ENCODE data around the gene RMRP. TPM values are rescaled to one million over a fixed set of nuclear protein-coding genes. Genes with fewer than 3 reads are reported as not detected.

Gene RMRP
- total and polyA plus RNA-seq, 2 of the 4 experiments (the other 2 are of a cell fraction): 39.7 to 13,690 TPM

DNA sequence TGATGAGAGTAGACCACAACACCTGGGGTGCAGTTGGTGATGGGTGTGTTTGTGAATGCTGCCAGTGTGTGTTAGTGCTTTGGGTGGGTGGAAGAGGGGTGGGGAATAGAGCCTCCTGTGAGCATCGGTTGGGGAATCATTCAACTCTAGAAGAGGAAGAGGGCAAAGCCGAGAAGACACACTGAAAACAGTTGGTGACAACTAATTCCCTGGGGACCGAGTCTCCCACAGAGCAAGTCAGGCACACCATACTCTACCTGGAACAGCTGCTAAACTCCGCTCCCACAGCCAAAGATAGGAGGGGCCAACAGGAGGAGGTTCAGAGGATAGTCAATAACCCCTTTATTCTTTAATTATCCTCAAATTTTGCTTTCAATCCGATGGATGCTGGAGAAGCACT, 8.7 kb upstream of the RMRP start:
- Histone ChIP-seq H2BK120ac (ENCODE audit: low read depth, low read length) (0 out of 2 replicates have a peak overlapping the region, but pooled peaks have one; percentile 0), H3K4me1 (ENCODE audit: control insufficient read depth, insufficient read depth, low read length) (peaks cover 22% of the 10 kb centered on the region), H2BK20ac (ENCODE audit: low read depth, low read length) (no peak overlapping the region), H4K8ac (ENCODE audit: low read depth in 2 of 2, low read length in 2 of 2) (peak overlapping the region in 1 of 2 experiments; percentile 63; a peak in 1 of 4 replicates), H2BK5ac (ENCODE audit: low read depth, low read length, poor library complexity, severe bottlenecking) (no peak overlapping the region), H3K27ac (ENCODE audit: insufficient read depth, low read length) (no peak overlapping the region), H3K18ac (ENCODE audit: low read depth, low read length) (no peak overlapping the region), H3K23ac (ENCODE audit: low read depth, low read length) (0 out of 2 replicates have a peak overlapping the region, but pooled peaks have one; percentile 1), H4K91ac (ENCODE audit: insufficient read depth, low read depth, low read length) (peak overlapping the region; percentile 36; the same call in 1 of the 2 replicates), H4K5ac (ENCODE audit: low read depth, low read length) (no peak overlapping the region), H3K79me1 (ENCODE audit: low read depth in 1 of 2, low read length in 2 of 2) (peaks cover 20 to 37% of the 10 kb centered on the region in 2 experiments; a peak in 3 of 4 replicates), H2AK5ac (ENCODE audit: low read depth, low read length) (peak overlapping the region; percentile 12; the same call in 1 of the 2 replicates), H3K9ac (ENCODE audit: low read depth, low read length) (no peak overlapping the region), H3K4me3 (ENCODE audit: insufficient read depth, low read depth, low read length) (no peak overlapping the region), H3K4ac (ENCODE audit: low read depth, low read length) (peak overlapping the region; percentile 12), H3K27me3 (ENCODE audit: control insufficient read depth, insufficient read depth, low read length) (no peaks in the 10 kb centered on the region), H2BK15ac (ENCODE audit: low read depth, low read length) (peak overlapping the region; percentile 46; the same call in 2 of the 3 replicates), H3K36me3 (ENCODE audit: control insufficient read depth, insufficient read depth, low read length) (no peaks in the 10 kb centered on the region), H3K56ac (ENCODE audit: extremely low read depth, insufficient read depth, low read length) (no peak overlapping the region), H2AK9ac (replicated peaks; ENCODE audit: low read depth, low read length, poor library complexity) (no peak overlapping the region), H3K9me1 (ENCODE audit: insufficient read depth, low read length) (peaks cover 29% of the 10 kb centered on the region), H2AFZ (replicated peaks; ENCODE audit: low read length, poor library complexity) (no peak overlapping the region), H3K4me2 (ENCODE audit: low read depth, low read length) (no peak overlapping the region), H3K9me3 (ENCODE audit: control insufficient read depth, insufficient read depth, low read length) (no peaks in the 10 kb centered on the region), H3K14ac (replicated peaks; ENCODE audit: low read depth, low read length) (0 out of 2 replicates have a peak overlapping the region, but pooled peaks have one; percentile 0), H4K20me1 (ENCODE audit: insufficient read depth, low read length) (no peaks in the 10 kb centered on the region)
- whole genome bisulfite sequencing, 2 experiments (ENCODE audit: extremely low coverage in 2 of 2, insufficient read length in 1 of 2): 90% methylated on average over 2 of the region's 5 CpGs; no CpG with 5 or more reads in 1 of the 2 experiments
- intact Hi-C loops (cut with micrococcal nuclease): no loop called here
- ATAC-seq (ENCODE audit: low read depth) (no peak), DNase-seq (no peak)
- dilution Hi-C loops (cut with HindIII; ENCODE audit: low sequenced_read_pairs, unreplicated experiment): no loop called here
- BruUV-seq (replicated peaks): no TSS peak
- POLR2A ChIA-PET (ENCODE audit: unreplicated experiment): no interaction called here
- in situ Hi-C loops (cut with MboI; ENCODE audit: low sequenced_read_pairs): no loop called here
- CTCF ChIA-PET: no interaction called here
- TF ChIP-seq MAFK (IDR thresholded peaks at IDR 0.05; ENCODE audit: low read depth, low read length) (no peak), POLR2A (IDR thresholded peaks at IDR 0.05; ENCODE audit: low read depth, low read length) (no peak), MXI1 (IDR thresholded peaks at IDR 0.05; ENCODE audit: borderline replicate concordance, low read depth, low read length) (no peak), SMC3 (IDR thresholded peaks at IDR 0.05; ENCODE audit: low read depth, low read length) (no peak), CHD1 (IDR thresholded peaks at IDR 0.05; ENCODE audit: low read depth, low read length) (no peak), FOS (IDR thresholded peaks at IDR 0.05; ENCODE audit: low read depth, low read length) (no peak), RAD21 (IDR thresholded peaks at IDR 0.05; ENCODE audit: low read length) (no peak), CEBPB (IDR thresholded peaks at IDR 0.05; ENCODE audit: low read depth, low read length) (no peak), RFX5 (IDR thresholded peaks at IDR 0.05; ENCODE audit: low read depth, low read length) (no peak), MAZ (IDR thresholded peaks at IDR 0.05; ENCODE audit: borderline replicate concordance, low read depth, low read length) (no peak), NFE2L2 (IDR thresholded peaks at IDR 0.05; ENCODE audit: low read depth, low read length) (no peak), BHLHE40 (IDR thresholded peaks at IDR 0.05; ENCODE audit: low read depth, low read length) (no peak)
- TF ChIP-seq, protein P1, sequence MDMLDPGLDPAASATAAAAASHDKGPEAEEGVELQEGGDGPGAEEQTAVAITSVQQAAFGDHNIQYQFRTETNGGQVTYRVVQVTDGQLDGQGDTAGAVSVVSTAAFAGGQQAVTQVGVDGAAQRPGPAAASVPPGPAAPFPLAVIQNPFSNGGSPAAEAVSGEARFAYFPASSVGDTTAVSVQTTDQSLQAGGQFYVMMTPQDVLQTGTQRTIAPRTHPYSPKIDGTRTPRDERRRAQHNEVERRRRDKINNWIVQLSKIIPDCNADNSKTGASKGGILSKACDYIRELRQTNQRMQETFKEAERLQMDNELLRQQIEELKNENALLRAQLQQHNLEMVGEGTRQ (IDR thresholded peaks at IDR 0.05; ENCODE audit: low read depth, low read length): no peak
- TF ChIP-seq, protein P2, sequence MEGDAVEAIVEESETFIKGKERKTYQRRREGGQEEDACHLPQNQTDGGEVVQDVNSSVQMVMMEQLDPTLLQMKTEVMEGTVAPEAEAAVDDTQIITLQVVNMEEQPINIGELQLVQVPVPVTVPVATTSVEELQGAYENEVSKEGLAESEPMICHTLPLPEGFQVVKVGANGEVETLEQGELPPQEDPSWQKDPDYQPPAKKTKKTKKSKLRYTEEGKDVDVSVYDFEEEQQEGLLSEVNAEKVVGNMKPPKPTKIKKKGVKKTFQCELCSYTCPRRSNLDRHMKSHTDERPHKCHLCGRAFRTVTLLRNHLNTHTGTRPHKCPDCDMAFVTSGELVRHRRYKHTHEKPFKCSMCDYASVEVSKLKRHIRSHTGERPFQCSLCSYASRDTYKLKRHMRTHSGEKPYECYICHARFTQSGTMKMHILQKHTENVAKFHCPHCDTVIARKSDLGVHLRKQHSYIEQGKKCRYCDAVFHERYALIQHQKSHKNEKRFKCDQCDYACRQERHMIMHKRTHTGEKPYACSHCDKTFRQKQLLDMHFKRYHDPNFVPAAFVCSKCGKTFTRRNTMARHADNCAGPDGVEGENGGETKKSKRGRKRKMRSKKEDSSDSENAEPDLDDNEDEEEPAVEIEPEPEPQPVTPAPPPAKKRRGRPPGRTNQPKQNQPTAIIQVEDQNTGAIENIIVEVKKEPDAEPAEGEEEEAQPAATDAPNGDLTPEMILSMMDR (conservative IDR thresholded peaks at IDR 0.05; ENCODE audit: low read depth, low read length): no peak
- TF ChIP-seq, protein P3, sequence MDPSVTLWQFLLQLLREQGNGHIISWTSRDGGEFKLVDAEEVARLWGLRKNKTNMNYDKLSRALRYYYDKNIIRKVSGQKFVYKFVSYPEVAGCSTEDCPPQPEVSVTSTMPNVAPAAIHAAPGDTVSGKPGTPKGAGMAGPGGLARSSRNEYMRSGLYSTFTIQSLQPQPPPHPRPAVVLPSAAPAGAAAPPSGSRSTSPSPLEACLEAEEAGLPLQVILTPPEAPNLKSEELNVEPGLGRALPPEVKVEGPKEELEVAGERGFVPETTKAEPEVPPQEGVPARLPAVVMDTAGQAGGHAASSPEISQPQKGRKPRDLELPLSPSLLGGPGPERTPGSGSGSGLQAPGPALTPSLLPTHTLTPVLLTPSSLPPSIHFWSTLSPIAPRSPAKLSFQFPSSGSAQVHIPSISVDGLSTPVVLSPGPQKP (IDR thresholded peaks at IDR 0.05; ENCODE audit: borderline replicate concordance, low read depth, low read length): no peak
